Left lobe of liver (tissue), 2 donors: ENCODE measurements around the gene EXOSC9. TPM values are rescaled to one million over a fixed set of nuclear protein-coding genes. Genes with fewer than 3 reads are reported as not detected.

Experiments used
- ATAC-seq: fragments of 200-7000 bp; cut with Tn5 transposase; one replicate; pipeline ENCODE4 v1.9.1; 2020; ENCODE audit warnings: mild to moderate bottlenecking, moderate library complexity
- DNase-seq: peaks from one replicate; pipeline ENCODE4 v3.0.0-alpha.2; 2020; ENCODE audit warnings: low spot score
- total RNA-seq: library from RNA; stranded (reverse); gene quantifications from one replicate; pipeline ENCODE4 v1.2.1, GENCODE V29; 2021
- donor health status: DM: no; HTN: no; CAD: no; lungs with moderate emphysema.
- donor health status: DM: no; HTN: yes; CAD: no.

Gene EXOSC9
- total RNA-seq, 1 donor from 2014 or later = 5.0 TPM

DNA sequence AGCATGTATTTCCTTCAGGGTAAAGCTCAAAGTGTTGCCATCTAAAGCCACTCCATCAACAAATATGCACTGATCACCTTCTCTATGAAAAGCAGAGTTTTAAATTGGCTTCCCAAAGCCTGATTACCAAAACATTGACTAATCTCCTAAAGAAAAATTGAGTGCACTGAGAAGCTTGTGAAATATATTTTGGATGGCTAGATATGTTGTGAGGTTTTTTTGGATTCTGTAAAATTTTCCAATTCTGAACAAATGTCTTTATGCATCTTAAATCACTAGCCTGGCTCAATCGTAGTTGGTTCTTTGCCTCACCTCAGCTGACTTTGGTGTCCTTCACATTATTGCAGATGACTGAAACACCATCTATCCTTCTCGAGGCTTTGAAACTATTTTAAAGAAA, 14.9 kb upstream of the EXOSC9 start:
- no peak for DNase-seq
- ATAC-seq = no peak

DNA sequence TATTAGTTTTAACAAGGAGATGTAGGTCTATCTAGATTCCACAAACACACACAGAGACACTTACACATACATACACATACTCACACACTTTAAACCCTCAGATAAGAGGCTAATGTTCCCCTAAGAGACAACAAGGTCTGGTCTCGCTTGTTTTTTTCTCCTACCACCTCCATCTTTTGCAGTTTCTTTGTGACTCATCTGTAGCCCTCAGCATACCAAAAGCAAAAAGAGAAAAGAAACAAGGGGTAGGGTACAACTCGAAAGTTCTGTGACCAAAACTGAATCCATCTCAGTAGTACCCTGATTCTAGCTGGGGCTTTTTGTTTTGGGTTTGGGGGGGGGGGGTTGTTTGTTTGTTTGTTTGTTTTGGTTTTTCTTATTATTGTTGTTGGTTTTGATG, 12.2 kb upstream of the EXOSC9 start:
- ATAC-seq (no peak), DNase-seq (no peak)

DNA sequence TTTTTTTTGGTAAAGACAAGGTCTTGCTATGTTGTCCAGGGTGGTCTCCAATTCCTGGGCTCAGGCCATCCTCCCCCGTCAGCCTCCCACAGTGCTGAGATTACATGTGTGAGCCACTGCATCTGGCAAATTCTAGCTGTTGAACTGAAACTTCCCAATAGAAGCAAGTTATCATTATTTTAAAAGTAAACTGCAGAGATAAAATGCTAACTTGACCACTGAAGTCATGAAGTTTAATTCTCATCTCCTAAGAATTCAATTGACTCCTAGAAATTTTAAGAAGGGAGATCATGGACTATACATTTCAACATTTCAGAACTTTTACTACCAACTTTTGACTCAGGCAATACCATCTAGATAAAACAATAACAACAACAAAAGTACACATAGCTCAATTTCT, 11.7 kb upstream of the EXOSC9 start:
- DNase-seq = no peak
- no peak for ATAC-seq

GRCh38 chr4:121789960-121790829, 10.9 kb upstream of the EXOSC9 start:
- no peak for DNase-seq
- ATAC-seq = no peak

DNA sequence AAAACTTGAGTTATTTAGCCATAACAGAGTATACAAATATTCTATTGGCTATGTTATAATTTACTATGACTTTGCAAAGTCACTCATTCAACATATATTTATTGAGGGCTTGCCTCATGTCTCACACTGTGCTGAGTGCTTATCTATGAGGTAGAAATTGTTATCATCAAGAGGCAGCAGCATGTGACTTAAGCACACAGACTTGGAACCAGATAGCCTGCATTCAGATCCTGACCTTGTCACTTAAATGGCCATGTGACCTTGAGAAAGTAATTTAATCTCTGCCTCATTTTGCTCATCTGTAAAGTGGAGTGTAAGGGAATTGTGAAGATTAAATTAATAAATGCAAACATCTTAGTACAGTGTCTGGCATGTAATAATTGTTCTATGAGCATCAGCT, 10.1 kb upstream of the EXOSC9 start:
- no peak for ATAC-seq
- no peak for DNase-seq

- ATAC-seq (no peak), DNase-seq (no peak)
These were observed 9.6 kb upstream of the EXOSC9 start for GRCh38 chr4:121791481-121791880.

GRCh38 chr4:121792966-121793365, 8.2 kb upstream of the EXOSC9 start:
- no peak for DNase-seq
- no peak for ATAC-seq

DNA sequence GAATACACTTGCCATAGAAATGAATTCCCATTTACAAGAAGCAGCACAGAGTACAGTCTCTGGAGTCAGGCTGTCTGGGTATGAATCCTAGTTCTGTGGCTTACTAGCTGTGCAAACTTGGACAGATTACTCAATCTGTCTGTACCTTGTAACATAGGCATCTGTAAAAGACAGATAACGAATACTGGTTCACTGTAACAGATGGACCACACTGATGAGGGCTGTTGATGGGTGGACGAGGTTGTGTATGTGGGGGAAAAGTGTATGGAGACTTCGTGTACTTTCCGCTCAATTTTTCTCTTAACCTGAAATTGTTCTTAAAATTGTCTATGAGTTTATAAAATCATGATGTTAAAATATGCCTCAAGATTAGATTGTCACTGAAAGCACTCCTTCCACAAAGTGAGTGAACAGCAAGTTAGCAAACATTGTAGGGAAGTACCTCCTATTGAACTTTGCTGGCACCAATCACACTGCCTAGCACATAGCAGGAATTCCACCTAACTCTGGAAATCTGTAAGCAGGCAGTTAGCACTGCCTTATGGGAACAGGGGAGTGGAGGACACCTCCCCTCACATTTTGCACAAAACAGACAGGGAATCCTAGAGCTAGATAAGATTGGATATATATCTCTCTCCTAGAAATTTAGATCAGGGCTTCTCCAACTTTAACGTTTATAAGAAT, 6.5 kb upstream of the EXOSC9 start:
- no peak for DNase-seq
- no peak for ATAC-seq

GRCh38 chr4:121796283-121796682, 4.8 kb upstream of the EXOSC9 start:
- no peak for ATAC-seq
- DNase-seq = no peak

DNA sequence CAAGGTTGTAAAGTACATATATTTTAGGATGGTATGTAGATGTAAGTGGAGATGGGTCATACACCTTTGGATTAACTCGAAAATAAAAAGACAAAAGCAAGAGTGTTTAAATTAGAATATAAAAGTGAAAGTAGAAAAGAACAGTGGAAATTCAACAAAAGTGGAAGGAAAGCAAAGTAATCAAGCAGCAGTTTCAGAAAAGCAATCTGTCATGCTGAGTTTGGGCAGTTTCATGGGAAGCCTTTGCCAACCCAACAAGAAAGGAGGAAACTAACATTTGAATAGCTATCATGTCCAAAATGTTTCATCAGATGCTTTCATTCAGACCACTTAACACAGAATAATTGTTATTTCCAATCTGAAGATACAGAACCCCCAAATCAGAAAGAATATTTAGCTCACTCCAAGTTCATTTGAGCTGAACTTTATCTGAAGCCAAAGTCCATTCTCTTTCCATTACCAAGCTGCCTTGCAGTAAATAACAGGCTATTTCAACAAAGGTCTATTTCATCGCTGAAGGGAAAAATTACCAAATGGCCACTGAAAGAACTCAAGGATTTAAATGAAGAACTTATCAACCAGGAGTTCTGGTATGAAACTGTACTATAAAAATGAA, 1.8 kb upstream of the EXOSC9 start:
- no peak for ATAC-seq
- DNase-seq = no peak

- ATAC-seq (no peak), DNase-seq (no peak)
These were observed 1.1 kb upstream of the EXOSC9 start for GRCh38 chr4:121799867-121800501.

GRCh38 chr4:121800638-121800960, 524 bp upstream of the EXOSC9 start:
- no peak for DNase-seq
- ATAC-seq = peak; percentile 27

GRCh38 chr4:121801715-121802075, 572 bp downstream of the EXOSC9 start:
- no peak for ATAC-seq
- DNase-seq = no peak

- ATAC-seq (no peak), DNase-seq (no peak)
These were observed 5.3 kb downstream of the EXOSC9 start for GRCh38 chr4:121806411-121806810.

DNA sequence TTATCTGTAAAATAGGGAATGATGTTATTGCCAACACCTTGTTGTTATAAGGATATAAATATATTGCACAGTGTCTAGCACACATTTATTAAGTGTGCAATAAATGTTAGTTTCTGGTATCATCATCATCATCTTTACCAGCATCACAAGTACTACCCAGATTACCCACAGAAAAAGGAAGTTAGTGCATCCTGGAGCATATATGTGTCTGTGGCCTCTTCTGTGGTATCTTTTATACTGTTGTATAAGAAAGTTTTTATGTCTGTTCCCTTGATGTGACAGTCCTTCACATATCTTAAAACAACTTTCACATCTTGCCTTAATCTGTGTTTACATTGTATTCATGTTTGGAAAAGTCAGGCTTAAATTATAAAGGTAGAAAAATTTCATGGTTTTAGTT, 10.0 kb downstream of the EXOSC9 start:
- ATAC-seq (no peak), DNase-seq (no peak)

- no peak for ATAC-seq
- no peak for DNase-seq
These were observed 13.6 kb downstream of the EXOSC9 start for GRCh38 chr4:121814756-121815155.

DNA sequence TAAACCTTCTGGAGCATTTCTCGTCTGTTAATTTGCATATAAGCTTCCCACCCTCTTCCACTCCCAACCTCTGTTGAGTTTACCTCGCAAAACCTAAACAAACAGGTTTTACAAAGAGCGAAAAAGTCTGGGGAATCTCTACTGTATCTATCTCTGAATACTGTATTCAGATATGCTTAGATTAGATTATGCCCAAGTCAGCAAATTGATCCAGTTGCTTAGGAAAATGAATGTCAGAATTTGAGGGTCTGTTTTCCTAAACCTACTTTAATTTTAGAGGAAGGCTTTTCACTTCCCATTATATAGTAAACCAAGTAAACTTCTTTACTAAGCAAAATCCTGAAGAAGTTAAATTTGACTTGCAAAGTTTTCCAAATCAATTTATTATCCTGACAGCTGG, 15.9 kb downstream of the EXOSC9 start:
- ATAC-seq (no peak), DNase-seq (no peak)

DNA sequence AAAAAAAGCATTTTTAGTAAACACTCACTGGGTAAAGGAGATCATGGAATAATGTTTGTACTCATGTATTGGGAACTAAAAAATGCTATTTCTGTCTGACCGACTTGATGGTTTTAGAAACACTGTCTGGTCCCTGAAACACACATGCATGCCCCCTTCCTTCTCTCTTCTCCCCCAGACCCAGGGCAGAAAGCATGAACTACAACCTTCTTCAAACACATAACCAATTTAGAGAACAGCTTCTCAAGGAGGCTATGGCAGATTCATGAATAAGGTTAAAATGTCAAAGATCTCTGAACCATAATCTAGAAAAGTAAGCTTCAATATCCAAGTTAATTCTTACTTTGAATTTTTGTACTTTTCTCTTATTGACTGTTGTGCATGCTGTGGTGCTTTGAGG, 16.6 kb downstream of the EXOSC9 start:
- DNase-seq (no peak), ATAC-seq (no peak)

DNA sequence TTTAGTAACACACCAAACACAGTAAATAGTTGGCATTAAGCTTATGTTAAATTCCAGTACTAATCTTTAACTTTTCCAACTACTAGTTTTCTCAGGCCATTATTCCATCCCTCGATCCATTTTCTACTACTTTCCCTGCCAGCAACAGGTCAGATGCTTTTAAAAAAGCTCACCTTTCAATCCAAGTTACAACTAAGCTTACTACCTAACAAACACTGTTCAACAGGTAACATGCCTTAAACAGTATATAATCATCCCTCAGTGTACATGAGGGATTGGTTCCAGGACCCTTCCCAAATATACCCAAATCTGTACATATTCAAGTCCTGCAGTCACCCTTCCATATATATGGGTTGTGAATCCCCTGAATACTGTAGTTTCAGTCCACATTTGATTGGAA, 17.1 kb downstream of the EXOSC9 start:
- DNase-seq (no peak), ATAC-seq (no peak)

DNA sequence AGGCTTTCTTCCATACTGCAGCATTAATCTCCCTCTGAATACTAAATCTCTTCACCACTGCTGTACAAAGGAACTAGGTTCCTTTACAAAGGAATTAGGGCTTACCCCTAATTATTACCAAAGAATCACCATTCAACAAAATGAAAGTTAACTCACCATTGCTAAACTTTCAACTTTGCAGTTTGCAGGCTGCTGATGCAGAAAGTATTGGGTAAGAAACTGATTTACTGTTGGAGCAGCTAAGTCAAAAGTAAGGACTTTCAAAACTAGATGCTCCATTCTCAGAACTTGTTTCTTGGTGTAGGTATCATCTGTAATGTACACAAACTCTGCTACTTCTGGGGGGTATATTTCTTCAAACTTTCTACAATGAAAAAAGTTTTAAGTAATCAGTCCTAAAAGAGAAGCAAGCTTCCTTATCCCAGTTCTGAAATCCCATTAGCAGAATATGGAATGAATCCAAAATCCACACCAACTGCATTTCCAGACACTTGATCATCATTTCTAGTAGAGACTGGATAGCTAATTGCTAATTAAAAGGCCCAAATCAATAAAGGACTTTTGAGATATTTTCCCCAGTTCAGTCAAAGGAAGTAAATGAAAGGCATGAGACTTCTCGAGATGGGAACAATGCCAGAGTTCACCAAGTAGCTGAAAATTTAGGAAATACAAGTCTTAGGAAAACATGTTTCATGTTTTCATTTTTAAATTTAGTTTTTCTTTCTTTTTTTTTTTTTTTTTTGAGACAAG, 18.3 kb downstream of the EXOSC9 start:
- ATAC-seq (no peak), DNase-seq (no peak)

GRCh38 chr4:121822047-121822446, 20.9 kb downstream of the EXOSC9 start:
- DNase-seq (no peak), ATAC-seq (no peak)
